Activated T-cell treated with anti-CD3 and anti-CD28 coated beads, Interleukin-2, amount 50 U/mL, for 48 hours (primary cell): ENCODE measurements around the gene SHC1.

Source experiments
- DNase-seq, 2 experiments: peaks; one replicate each; pipeline ENCODE4 v3.0.0-alpha.2; 2020

SHC1 gene

GRCh38 chr1:154970631-154971340 is at the start of gene SHC1:
Gene SHC1 (minus strand): TSS chr1:154970747. CDS start chr1:154970526, 221 bp downstream.
- DNase-seq: peak; percentile 66 to 69

GRCh38 chr1:155019377-155020245 is 49.1 kb upstream of the SHC1 start:
- DNase-seq: no peak

- DNase-seq: no peak
Measured at GRCh38 chr1:155018617-155019348, 48.2 kb upstream of the SHC1 start.

GRCh38 chr1:155017946-155018316 is 47.4 kb upstream of the SHC1 start:
- DNase-seq: no peak

GRCh38 chr1:155017041-155017945 is 46.7 kb upstream of the SHC1 start:
- DNase-seq: peak; percentile 94 to 96

GRCh38 chr1:155016231-155016831 is 45.8 kb upstream of the SHC1 start:
- DNase-seq: peak; percentile 35 to 47

- DNase-seq: peak in 1 of 2 experiments; percentile 34
Measured at GRCh38 chr1:155015527-155016230, 45.1 kb upstream of the SHC1 start.

- no peak for DNase-seq
Measured at GRCh38 chr1:155014709-155015508, 44.4 kb upstream of the SHC1 start.

- DNase-seq: no peak
Measured at GRCh38 chr1:155013632-155014031, 43.1 kb upstream of the SHC1 start.

GRCh38 chr1:155012776-155013602 is 42.4 kb upstream of the SHC1 start:
- DNase-seq: no peak

- DNase-seq: peak; percentile 46 to 59
Measured at GRCh38 chr1:155012026-155012546, 41.5 kb upstream of the SHC1 start.

- no peak for DNase-seq
Measured at GRCh38 chr1:155011437-155012025, 41.0 kb upstream of the SHC1 start.

GRCh38 chr1:155011004-155011416 is 40.5 kb upstream of the SHC1 start:
- DNase-seq: no peak

- DNase-seq: peak; percentile 55 to 56
Measured at GRCh38 chr1:155010211-155010918, 39.8 kb upstream of the SHC1 start.

- no peak for DNase-seq
Measured at GRCh38 chr1:155009742-155010141, 39.2 kb upstream of the SHC1 start.

- DNase-seq: peak; percentile 43 to 51
Measured at GRCh38 chr1:155009221-155009711, 38.7 kb upstream of the SHC1 start.
